ENCODE results near the gene DNAJC1.
"Not testable (repeated sequence)": the region's sequence is repeated elsewhere in the genome, so short reads cannot be mapped to it uniquely, and the experiment has no call there.

Gene DNAJC1

DNA sequence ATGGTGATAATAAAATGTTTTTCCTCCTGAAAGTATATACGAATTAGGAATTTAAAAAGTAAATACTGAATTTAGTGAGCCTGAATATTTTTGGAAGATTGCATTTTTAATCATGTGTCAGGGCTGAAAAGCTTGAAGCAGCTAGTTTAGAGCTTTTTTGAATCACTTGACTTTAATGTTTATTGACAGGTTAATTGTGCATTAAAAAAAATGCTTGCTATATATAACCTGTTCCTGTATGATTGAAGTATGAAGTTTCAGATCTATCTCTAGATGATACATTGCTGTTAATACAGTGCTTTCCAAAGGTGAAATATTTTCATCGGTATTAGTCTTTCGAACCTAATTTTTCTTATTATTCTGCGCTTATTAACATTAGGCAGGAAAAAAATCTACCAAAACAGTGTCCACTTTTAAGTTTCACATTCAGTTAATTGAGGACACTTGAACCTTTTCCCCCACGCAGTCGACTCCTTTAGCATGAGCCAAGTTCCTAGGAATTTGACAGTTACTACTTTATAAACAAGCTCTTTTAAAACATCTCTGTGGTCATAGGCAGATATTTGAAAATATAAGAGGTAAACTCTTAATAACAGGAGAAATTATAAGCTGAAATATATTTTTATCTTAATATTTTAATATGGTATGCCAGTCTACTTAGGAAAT, 282.4 kb downstream of the DNAJC1 start:
- DNase-seq = no peak

- DNase-seq = no peak
Measured at GRCh38 chr10:21720090-21720489, 283.4 kb downstream of the DNAJC1 start.

GRCh38 chr10:21719502-21719901, 284.0 kb downstream of the DNAJC1 start:
- no peak for DNase-seq

- DNase-seq = not testable (repeated sequence)
Measured at GRCh38 chr10:21717437-21718054, 286.0 kb downstream of the DNAJC1 start.

- DNase-seq = no peak
Measured at GRCh38 chr10:21715531-21716195, 287.9 kb downstream of the DNAJC1 start.

- DNase-seq = no peak
Measured at GRCh38 chr10:21712975-21713374, 290.6 kb downstream of the DNAJC1 start.

GRCh38 chr10:21707498-21707897, 296.0 kb downstream of the DNAJC1 start:
- DNase-seq = no peak

Measured in fibroblast of skin of right biceps (primary cell).